GM19463 (cell line): Measurements from ENCODE around the gene JAG1.
"Not testable (repeated sequence)": the region's sequence is repeated elsewhere in the genome, so short reads cannot be mapped to it uniquely, and the experiment has no call there.

Experiments
- ATAC-seq: cut with Tn5 transposase; IDR thresholded peaks from one replicate; pipeline ENCODE4 v1.9.1; 2021; ENCODE audit warnings: mild to moderate bottlenecking, moderate library complexity; ENCODE audit not compliant: unreplicated experiment

JAG1 gene

DNA sequence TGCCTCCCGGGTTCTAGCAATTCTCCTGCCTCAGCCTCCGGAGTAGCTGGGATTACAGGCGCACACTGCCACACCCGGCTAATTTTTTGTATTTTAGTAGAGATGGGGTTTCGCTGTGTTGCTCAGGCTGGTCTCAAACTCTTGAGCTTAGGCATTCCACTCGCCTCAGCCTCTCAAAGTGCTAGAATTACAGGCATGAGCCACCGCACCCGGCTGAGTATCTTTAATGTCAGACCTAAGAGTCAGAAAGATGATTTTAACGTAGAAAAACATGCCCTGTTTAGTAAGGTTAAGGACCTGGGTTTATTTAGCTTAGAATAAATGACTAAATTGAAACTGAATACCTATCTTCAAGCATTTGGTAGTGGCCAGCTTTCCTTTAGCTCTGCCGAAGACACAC lies 83.4 kb downstream of the JAG1 start:
- not testable (repeated sequence) for ATAC-seq
